ENCODE results near the gene KLHL25. TPM values are rescaled to one million over a fixed set of nuclear protein-coding genes. Genes with fewer than 3 reads are reported as not detected.

KLHL25 gene
- total RNA-seq, 2 experiments from 2014 or later = 4.3 to 4.5 TPM

GRCh38 chr15:85750319-85751290 is 44.1 kb downstream of the KLHL25 start:
- H3K4me3 Mint-ChIP-seq = no peak overlapping the region
- peaks cover 14% of the 10 kb centered on the region for H3K4me1 Mint-ChIP-seq
- CTCF ChIA-PET = no interaction called here
- H3K27ac Mint-ChIP-seq = no peak overlapping the region
- H3K9me3 Mint-ChIP-seq (ENCODE audit: low read depth) = no peaks in the 10 kb centered on the region
- peaks cover 12% of the 10 kb centered on the region for H3K36me3 Mint-ChIP-seq
- ATAC-seq (no peak), DNase-seq (no peak)
- H3K27me3 Mint-ChIP-seq = no peaks in the 10 kb centered on the region

- ATAC-seq (no peak), DNase-seq (no peak)
- CTCF ChIA-PET = interaction anchor here (0.7 kb wide), 1 partner anchor 9 kb away, joined by 3 read pairs; no protein-coding TSS in a partner anchor
- no peaks in the 10 kb centered on the region for H3K9me3 Mint-ChIP-seq (ENCODE audit: low read depth)
- H3K27me3 Mint-ChIP-seq = no peaks in the 10 kb centered on the region
- H3K27ac Mint-ChIP-seq = no peak overlapping the region
- peaks cover 20% of the 10 kb centered on the region for H3K36me3 Mint-ChIP-seq
- H3K4me3 Mint-ChIP-seq = no peak overlapping the region
- H3K4me1 Mint-ChIP-seq = peaks cover 14% of the 10 kb centered on the region
Measured at GRCh38 chr15:85749261-85750151, 45.2 kb downstream of the KLHL25 start.

- Mint-ChIP-seq H3K4me1 (peaks cover 14% of the 10 kb centered on the region), H3K36me3 (peaks cover 24% of the 10 kb centered on the region), H3K4me3 (no peak overlapping the region), H3K27me3 (no peaks in the 10 kb centered on the region), H3K27ac (no peak overlapping the region), H3K9me3 (ENCODE audit: low read depth) (no peaks in the 10 kb centered on the region)
- DNase-seq = no peak
- ATAC-seq = no peak
- CTCF ChIA-PET = no interaction called here
Measured at GRCh38 chr15:85748729-85749128, 46.0 kb downstream of the KLHL25 start.

GRCh38 chr15:85748176-85748575 is 46.5 kb downstream of the KLHL25 start:
- CTCF ChIA-PET = no interaction called here
- peaks cover 28% of the 10 kb centered on the region for H3K36me3 Mint-ChIP-seq
- H3K4me1 Mint-ChIP-seq = peaks cover 14% of the 10 kb centered on the region
- H3K9me3 Mint-ChIP-seq (ENCODE audit: low read depth) = no peaks in the 10 kb centered on the region
- no peak overlapping the region for H3K27ac Mint-ChIP-seq
- H3K4me3 Mint-ChIP-seq = no peak overlapping the region
- ATAC-seq = no peak
- no peak for DNase-seq
- no peaks in the 10 kb centered on the region for H3K27me3 Mint-ChIP-seq

GRCh38 chr15:85746641-85747040 is 48.1 kb downstream of the KLHL25 start:
- H3K9me3 Mint-ChIP-seq (ENCODE audit: low read depth) = no peaks in the 10 kb centered on the region
- peaks cover 36% of the 10 kb centered on the region for H3K36me3 Mint-ChIP-seq
- ATAC-seq (no peak), DNase-seq (no peak)
- no peaks in the 10 kb centered on the region for H3K27me3 Mint-ChIP-seq
- peaks cover 11% of the 10 kb centered on the region for H3K4me1 Mint-ChIP-seq
- H3K27ac Mint-ChIP-seq = peak overlapping the region; percentile 31
- H3K4me3 Mint-ChIP-seq = no peak overlapping the region
- CTCF ChIA-PET = no interaction called here

GRCh38 chr15:85745525-85746150 is 49.1 kb downstream of the KLHL25 start:
- ATAC-seq = no peak
- H3K27me3 Mint-ChIP-seq = no peaks in the 10 kb centered on the region
- no peak for DNase-seq
- no peaks in the 10 kb centered on the region for H3K9me3 Mint-ChIP-seq (ENCODE audit: low read depth)
- H3K27ac Mint-ChIP-seq = no peak overlapping the region
- H3K4me1 Mint-ChIP-seq = peaks cover 3% of the 10 kb centered on the region
- CTCF ChIA-PET = no interaction called here
- H3K36me3 Mint-ChIP-seq = peaks cover 39% of the 10 kb centered on the region
- no peak overlapping the region for H3K4me3 Mint-ChIP-seq

- Mint-ChIP-seq H3K27ac (no peak overlapping the region), H3K4me1 (no peaks in the 10 kb centered on the region), H3K9me3 (ENCODE audit: low read depth) (no peaks in the 10 kb centered on the region), H3K4me3 (no peak overlapping the region), H3K36me3 (peaks cover 44% of the 10 kb centered on the region), H3K27me3 (no peaks in the 10 kb centered on the region)
- ATAC-seq = no peak
- no peak for DNase-seq
- CTCF ChIA-PET = no interaction called here
Measured at GRCh38 chr15:85745023-85745422, 49.7 kb downstream of the KLHL25 start.

GRCh38 chr15:85744579-85744978 is 50.1 kb downstream of the KLHL25 start:
- no peak for DNase-seq
- CTCF ChIA-PET = no interaction called here
- no peak overlapping the region for H3K27ac Mint-ChIP-seq
- no peaks in the 10 kb centered on the region for H3K27me3 Mint-ChIP-seq
- no peak overlapping the region for H3K4me3 Mint-ChIP-seq
- ATAC-seq = no peak
- H3K36me3 Mint-ChIP-seq = peaks cover 44% of the 10 kb centered on the region
- no peaks in the 10 kb centered on the region for H3K9me3 Mint-ChIP-seq (ENCODE audit: low read depth)
- no peaks in the 10 kb centered on the region for H3K4me1 Mint-ChIP-seq

GRCh38 chr15:85743392-85744055 is 51.2 kb downstream of the KLHL25 start:
- ATAC-seq (no peak), DNase-seq (no peak)
- no peaks in the 10 kb centered on the region for H3K4me1 Mint-ChIP-seq
- no peaks in the 10 kb centered on the region for H3K27me3 Mint-ChIP-seq
- CTCF ChIA-PET = interaction anchor here (1.2 kb wide), 1 partner anchor 11 kb away, joined by 3 read pairs; no protein-coding TSS in a partner anchor
- H3K9me3 Mint-ChIP-seq (ENCODE audit: low read depth) = no peaks in the 10 kb centered on the region
- H3K4me3 Mint-ChIP-seq = no peak overlapping the region
- peaks cover 48% of the 10 kb centered on the region for H3K36me3 Mint-ChIP-seq
- H3K27ac Mint-ChIP-seq = peak overlapping the region; percentile 5

GRCh38 chr15:85742186-85742821 is 52.4 kb downstream of the KLHL25 start:
- no peak overlapping the region for H3K27ac Mint-ChIP-seq
- DNase-seq (no peak), ATAC-seq (no peak)
- peaks cover 48% of the 10 kb centered on the region for H3K36me3 Mint-ChIP-seq
- H3K4me1 Mint-ChIP-seq = no peaks in the 10 kb centered on the region
- CTCF ChIA-PET = interaction anchor here (0.9 to 1.0 kb wide), 3 partner anchors 11 to 98 kb away, joined by 3 read pairs; no protein-coding TSS in a partner anchor
- H3K27me3 Mint-ChIP-seq = no peaks in the 10 kb centered on the region
- H3K9me3 Mint-ChIP-seq (ENCODE audit: low read depth) = no peaks in the 10 kb centered on the region
- no peak overlapping the region for H3K4me3 Mint-ChIP-seq

- ATAC-seq (no peak), DNase-seq (no peak)
- CTCF ChIA-PET = interaction anchor here (0.9 to 1.2 kb wide), 5 partner anchors 11 to 99 kb away, joined by 3 read pairs; no protein-coding TSS in a partner anchor
- Mint-ChIP-seq H3K9me3 (ENCODE audit: low read depth) (no peaks in the 10 kb centered on the region), H3K36me3 (peaks cover 48% of the 10 kb centered on the region), H3K27ac (peak overlapping the region; percentile 32), H3K27me3 (no peaks in the 10 kb centered on the region), H3K4me3 (no peak overlapping the region), H3K4me1 (no peaks in the 10 kb centered on the region)
Measured at GRCh38 chr15:85741662-85742061, 53.1 kb downstream of the KLHL25 start.

GRCh38 chr15:85741021-85741421 is 53.7 kb downstream of the KLHL25 start:
- DNase-seq (no peak), ATAC-seq (no peak)
- Mint-ChIP-seq H3K9me3 (ENCODE audit: low read depth) (no peaks in the 10 kb centered on the region), H3K27ac (no peak overlapping the region), H3K4me1 (no peaks in the 10 kb centered on the region), H3K4me3 (no peak overlapping the region), H3K36me3 (peaks cover 44% of the 10 kb centered on the region), H3K27me3 (no peaks in the 10 kb centered on the region)
- CTCF ChIA-PET = interaction anchor here (0.8 to 1.2 kb wide), 3 partner anchors 10 to 100 kb away, joined by 3 read pairs; no protein-coding TSS in a partner anchor
